ENCODE measurements around the gene DOCK3.
"Not testable (repeated sequence)": the region's sequence is repeated elsewhere in the genome, so short reads cannot be mapped to it uniquely, and the experiment has no call there.

Gene DOCK3

GRCh38 chr3:50676031-50676705 lies 1.4 kb downstream of the DOCK3 start:
- no peak for DNase-seq (ENCODE audit: low read depth in 2 of 2)

- DNase-seq (ENCODE audit: low read depth in 2 of 2), result no peak
These were observed 12.5 kb downstream of the DOCK3 start for GRCh38 chr3:50687127-50687751.

GRCh38 chr3:50687916-50688315 lies 13.2 kb downstream of the DOCK3 start:
- DNase-seq (ENCODE audit: low read depth in 2 of 2), result no peak

- not testable (repeated sequence) for DNase-seq (ENCODE audit: low read depth in 2 of 2)
These were observed 13.9 kb downstream of the DOCK3 start for GRCh38 chr3:50688602-50689001.

GRCh38 chr3:50689558-50689957 lies 14.8 kb downstream of the DOCK3 start:
- DNase-seq (ENCODE audit: low read depth in 2 of 2), result no peak

GRCh38 chr3:50695031-50695430 lies 20.3 kb downstream of the DOCK3 start:
- no peak for DNase-seq (ENCODE audit: low read depth in 2 of 2)

- DNase-seq (ENCODE audit: low read depth in 2 of 2), result no peak
These were observed 21.5 kb downstream of the DOCK3 start for GRCh38 chr3:50696276-50696675.

- no peak for DNase-seq (ENCODE audit: low read depth in 2 of 2)
These were observed 23.5 kb downstream of the DOCK3 start for GRCh38 chr3:50698269-50698668.

GRCh38 chr3:50708620-50709019 lies 33.9 kb downstream of the DOCK3 start:
- DNase-seq (ENCODE audit: low read depth in 2 of 2), result peak in 1 of 2 experiments; percentile 4

- DNase-seq (ENCODE audit: low read depth in 2 of 2), result no peak
These were observed 40.2 kb downstream of the DOCK3 start for GRCh38 chr3:50714946-50715345.

- DNase-seq (ENCODE audit: low read depth in 2 of 2), result no peak
These were observed 50.1 kb downstream of the DOCK3 start for GRCh38 chr3:50724831-50725230.

GRCh38 chr3:50734985-50735384 lies 60.3 kb downstream of the DOCK3 start:
- no peak for DNase-seq (ENCODE audit: low read depth in 2 of 2)

GRCh38 chr3:50737193-50737905 lies 62.6 kb downstream of the DOCK3 start:
- DNase-seq (ENCODE audit: low read depth in 2 of 2), result no peak

- no peak for DNase-seq (ENCODE audit: low read depth in 2 of 2)
These were observed 63.3 kb downstream of the DOCK3 start for GRCh38 chr3:50737906-50738598.

- DNase-seq (ENCODE audit: low read depth in 2 of 2), result no peak
These were observed 68.9 kb downstream of the DOCK3 start for GRCh38 chr3:50743643-50744042.

GRCh38 chr3:50749822-50750221 lies 75.1 kb downstream of the DOCK3 start:
- DNase-seq (ENCODE audit: low read depth in 2 of 2), result no peak

GRCh38 chr3:50759015-50759414 lies 84.3 kb downstream of the DOCK3 start:
- no peak for DNase-seq (ENCODE audit: low read depth in 2 of 2)

GRCh38 chr3:50777680-50778079 lies 103.0 kb downstream of the DOCK3 start:
- no peak for DNase-seq (ENCODE audit: low read depth in 2 of 2)

- not testable (repeated sequence) for DNase-seq (ENCODE audit: low read depth in 2 of 2)
These were observed 107.0 kb downstream of the DOCK3 start for GRCh38 chr3:50781766-50782165.

- no peak for DNase-seq (ENCODE audit: low read depth in 2 of 2)
These were observed 111.9 kb downstream of the DOCK3 start for GRCh38 chr3:50786631-50787030.

GRCh38 chr3:50790894-50791293 lies 116.2 kb downstream of the DOCK3 start:
- DNase-seq (ENCODE audit: low read depth in 2 of 2), result not testable (repeated sequence)

GRCh38 chr3:50792568-50792967 lies 117.8 kb downstream of the DOCK3 start:
- DNase-seq (ENCODE audit: low read depth in 2 of 2), result no peak
